AG10803 (cell line): ENCODE measurements around the gene NAA38.
A peak's percentile ranks its signal among the peaks of the same experiment; 100 is the strongest.

ENCODE experiments used
- DNase-seq: peaks from one replicate; pipeline ENCODE4 v3.0.0; 2010; ENCODE audit warnings: low read depth
- H3K4me3 ChIP-seq: 2 replicates; pipeline ENCODE4 v1.5.1; 2011; ENCODE audit warnings: mild to moderate bottlenecking, low read length, control low read depth
- TF ChIP-seq, protein P1 (sequence below): conservative IDR thresholded peaks from 2 replicates; pipeline ENCODE4 v1.5.1; 2011; ENCODE audit warnings: mild to moderate bottlenecking, low read length, control low read depth, inconsistent platforms

NAA38 gene

GRCh38 chr17:7854851-7855659, 2.3 kb downstream of the NAA38 start, which contains the start of gene TMEM88:
Gene TMEM88, plus strand, starts transcription at chr17:7855066. Its CDS starts 9 bp downstream, at chr17:7855075.
- DNase-seq = no peak
- peak within 1 kb of the TSS; percentile 91 for H3K4me3 ChIP-seq
- TF ChIP-seq, protein P1, sequence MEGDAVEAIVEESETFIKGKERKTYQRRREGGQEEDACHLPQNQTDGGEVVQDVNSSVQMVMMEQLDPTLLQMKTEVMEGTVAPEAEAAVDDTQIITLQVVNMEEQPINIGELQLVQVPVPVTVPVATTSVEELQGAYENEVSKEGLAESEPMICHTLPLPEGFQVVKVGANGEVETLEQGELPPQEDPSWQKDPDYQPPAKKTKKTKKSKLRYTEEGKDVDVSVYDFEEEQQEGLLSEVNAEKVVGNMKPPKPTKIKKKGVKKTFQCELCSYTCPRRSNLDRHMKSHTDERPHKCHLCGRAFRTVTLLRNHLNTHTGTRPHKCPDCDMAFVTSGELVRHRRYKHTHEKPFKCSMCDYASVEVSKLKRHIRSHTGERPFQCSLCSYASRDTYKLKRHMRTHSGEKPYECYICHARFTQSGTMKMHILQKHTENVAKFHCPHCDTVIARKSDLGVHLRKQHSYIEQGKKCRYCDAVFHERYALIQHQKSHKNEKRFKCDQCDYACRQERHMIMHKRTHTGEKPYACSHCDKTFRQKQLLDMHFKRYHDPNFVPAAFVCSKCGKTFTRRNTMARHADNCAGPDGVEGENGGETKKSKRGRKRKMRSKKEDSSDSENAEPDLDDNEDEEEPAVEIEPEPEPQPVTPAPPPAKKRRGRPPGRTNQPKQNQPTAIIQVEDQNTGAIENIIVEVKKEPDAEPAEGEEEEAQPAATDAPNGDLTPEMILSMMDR = no peak

- TF ChIP-seq, protein P1 = no peak
- no peak for DNase-seq
- H3K4me3 ChIP-seq = no peak overlapping the region
Observed at GRCh38 chr17:7854078-7854777, 3.1 kb downstream of the NAA38 start.

DNA sequence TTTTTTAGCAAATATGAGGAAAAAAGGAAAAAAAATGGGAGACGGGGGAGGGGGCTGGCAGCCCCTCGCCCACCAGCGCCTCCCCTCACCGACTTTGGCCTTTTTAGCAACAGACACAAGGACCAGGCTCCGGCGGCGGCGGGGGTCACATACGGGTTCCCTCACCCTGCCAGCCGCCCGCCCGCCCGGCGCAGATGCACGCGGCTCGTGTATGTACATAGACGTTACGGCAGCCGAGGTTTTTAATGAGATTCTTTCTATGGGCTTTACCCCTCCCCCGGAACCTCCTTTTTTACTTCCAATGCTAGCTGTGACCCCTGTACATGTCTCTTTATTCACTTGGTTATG, 3.7 kb downstream of the NAA38 start:
- TF ChIP-seq, protein P1 = no peak
- H3K4me3 ChIP-seq = no peak overlapping the region

DNA sequence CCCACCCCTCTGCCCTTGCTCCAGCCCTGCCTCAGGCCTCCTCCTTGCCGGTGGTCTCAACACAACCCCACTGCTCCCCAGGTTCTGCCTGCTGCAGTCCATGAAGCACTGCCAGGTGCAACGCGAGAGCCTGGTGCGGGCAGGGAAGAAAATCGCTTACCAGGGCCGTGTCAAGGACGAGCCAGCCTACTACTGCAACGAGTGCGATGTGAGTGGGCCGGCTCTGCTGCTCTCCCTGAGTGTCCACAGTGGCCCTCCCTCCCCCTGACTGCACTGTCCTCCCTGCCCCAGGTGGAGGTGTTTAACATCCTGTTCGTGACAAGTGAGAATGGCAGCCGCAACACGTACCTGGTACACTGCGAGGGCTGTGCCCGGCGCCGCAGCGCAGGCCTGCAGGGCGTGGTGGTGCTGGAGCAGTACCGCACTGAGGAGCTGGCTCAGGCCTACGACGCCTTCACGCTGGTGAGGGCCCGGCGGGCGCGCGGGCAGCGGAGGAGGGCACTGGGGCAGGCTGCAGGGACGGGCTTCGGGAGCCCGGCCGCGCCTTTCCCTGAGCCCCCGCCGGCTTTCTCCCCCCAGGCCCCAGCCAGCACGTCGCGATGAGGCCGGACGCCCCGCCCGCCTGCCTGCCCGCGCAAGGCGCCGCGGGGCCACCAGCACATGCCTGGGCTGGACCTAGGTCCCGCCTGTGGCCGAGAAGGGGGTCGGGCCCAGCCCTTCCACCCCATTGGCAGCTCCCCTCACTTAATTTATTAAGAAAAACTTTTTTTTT, 4.3 kb downstream of the NAA38 start:
- no peak for DNase-seq
- no peak overlapping the region for H3K4me3 ChIP-seq
- TF ChIP-seq, protein P1 = no peak

More for the DNA sequence above, 3.7 kb downstream of the NAA38 start:
- DNase-seq = no peak

GRCh38 chr17:7852262-7852670, 5.1 kb downstream of the NAA38 start:
- TF ChIP-seq, protein P1 = no peak
- DNase-seq = no peak
- no peak overlapping the region for H3K4me3 ChIP-seq

GRCh38 chr17:7851438-7852261, 5.7 kb downstream of the NAA38 start:
- TF ChIP-seq, protein P1 = peak; percentile 80
- DNase-seq = peak; percentile 80
- no peak overlapping the region for H3K4me3 ChIP-seq
